Middle frontal gyrus (tissue), 1 donor: ENCODE results near the gene PLPP4.

Experiments used
- DNase-seq: peaks from one replicate; pipeline ENCODE4 v3.0.0-alpha.2; 2015; ENCODE audit warnings: low spot score; ENCODE audit errors: extremely low spot score

Gene PLPP4

GRCh38 chr10:120574981-120575380, 118.0 kb downstream of the PLPP4 start:
- DNase-seq: no peak

- no peak for DNase-seq
Measured at GRCh38 chr10:120575411-120575810, 118.4 kb downstream of the PLPP4 start.

- no peak for DNase-seq
Measured at GRCh38 chr10:120578134-120578533, 121.1 kb downstream of the PLPP4 start.

- DNase-seq: no peak
Measured at GRCh38 chr10:120578890-120579289, 121.9 kb downstream of the PLPP4 start.

DNA sequence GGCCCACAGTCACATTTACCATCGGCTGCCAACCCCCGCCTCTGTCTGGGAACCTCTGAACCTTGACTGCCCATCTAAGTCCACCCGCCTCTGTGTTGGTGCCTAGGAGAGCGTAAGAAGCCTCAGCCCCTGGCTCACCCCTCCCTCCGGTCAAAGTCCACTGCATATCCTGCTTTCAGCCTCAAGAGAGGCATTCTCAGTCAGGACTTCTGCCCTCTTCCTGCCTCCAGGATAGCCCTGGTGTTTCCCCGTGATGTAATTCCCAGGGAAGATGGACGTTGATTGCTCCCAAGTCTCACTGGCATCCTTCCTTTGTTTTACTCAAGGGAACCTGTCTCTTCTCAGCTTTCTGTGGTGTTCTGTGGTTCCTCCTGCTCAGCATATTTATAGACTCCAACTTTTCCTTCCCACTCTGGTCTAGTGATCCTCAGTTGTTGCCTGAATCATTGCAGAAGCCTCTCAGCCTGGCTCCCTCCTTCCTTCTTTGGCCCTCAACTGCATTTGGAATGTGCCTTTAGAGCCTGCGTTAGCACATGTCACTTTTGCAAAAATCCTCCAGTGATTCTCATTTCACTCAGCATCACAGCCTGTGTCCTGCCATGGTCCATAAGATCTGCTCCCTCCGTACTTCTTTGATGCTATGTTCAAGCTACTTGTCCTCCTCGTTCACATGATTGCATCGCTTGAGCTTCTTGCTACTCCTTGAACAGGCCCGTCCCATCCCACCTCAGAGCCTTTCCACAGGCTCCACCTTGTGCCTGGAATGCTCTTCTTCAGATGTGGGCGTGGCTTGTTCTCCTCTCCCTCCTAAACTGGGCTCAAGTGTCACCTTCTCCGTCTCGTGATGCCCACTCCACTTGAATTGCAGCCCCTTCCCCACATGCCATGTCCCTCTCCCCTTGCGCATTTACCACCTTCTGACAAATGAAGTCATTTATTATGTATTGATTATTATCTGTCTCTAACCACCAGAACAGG, 124.2 kb downstream of the PLPP4 start:
- no peak for DNase-seq

GRCh38 chr10:120582753-120583152, 125.7 kb downstream of the PLPP4 start:
- no peak for DNase-seq

DNA sequence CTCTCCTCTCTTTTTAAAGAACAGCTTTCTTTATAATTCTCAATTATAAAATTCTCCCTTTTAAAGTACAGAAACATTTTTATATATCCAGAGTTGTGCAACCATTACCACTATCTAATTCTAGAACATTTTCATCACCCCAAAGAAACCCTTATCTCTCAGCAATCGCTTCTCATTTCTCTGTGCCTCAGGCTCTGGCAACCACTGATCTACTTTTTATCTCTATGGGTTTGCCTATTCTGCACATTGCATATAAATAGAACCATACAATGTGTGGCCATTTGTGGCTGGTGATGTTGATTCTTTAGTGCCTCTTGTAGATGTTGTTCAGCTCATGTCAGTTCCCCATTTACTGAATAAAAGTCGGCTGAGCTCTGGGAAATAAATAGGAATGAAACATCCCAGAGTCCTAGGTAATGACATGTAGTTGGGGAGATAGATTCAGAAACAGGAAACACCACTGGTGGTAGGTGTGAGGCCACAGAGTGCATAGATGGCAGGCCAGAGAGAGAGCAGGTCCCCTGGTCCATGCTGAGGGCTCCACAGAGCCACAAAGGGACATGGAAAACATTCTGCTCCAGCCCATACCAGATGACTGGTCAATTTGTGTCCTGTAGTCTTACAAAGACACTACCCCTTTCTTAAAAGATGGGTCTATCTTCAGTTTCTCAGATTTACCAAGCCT, 126.5 kb downstream of the PLPP4 start:
- no peak for DNase-seq

GRCh38 chr10:120584786-120585185, 127.8 kb downstream of the PLPP4 start:
- no peak for DNase-seq

DNA sequence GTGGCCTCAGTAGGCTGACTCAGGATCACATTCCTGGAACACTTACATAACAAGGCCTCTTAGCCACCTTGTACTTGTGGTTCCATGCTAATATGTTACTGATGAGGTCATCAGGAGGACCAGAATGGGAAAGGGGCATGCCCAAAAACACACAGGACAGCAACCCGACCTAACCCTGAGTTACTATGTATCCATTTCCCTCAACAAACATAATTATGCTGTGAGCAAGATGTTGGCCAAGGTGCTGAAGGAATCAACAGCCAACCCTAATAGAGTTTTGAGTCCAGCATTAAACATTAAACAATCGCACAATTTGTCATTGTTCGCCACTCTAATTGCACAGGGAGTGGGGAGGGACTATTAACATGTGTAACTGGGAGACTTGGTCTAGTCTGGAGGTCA, 129.4 kb downstream of the PLPP4 start:
- DNase-seq: no peak

GRCh38 chr10:120587061-120587460, 130.0 kb downstream of the PLPP4 start:
- DNase-seq: no peak

- DNase-seq: no peak
Measured at GRCh38 chr10:120588311-120588710, 131.3 kb downstream of the PLPP4 start.

GRCh38 chr10:120593693-120594092, 136.7 kb downstream of the PLPP4 start:
- no peak for DNase-seq

- DNase-seq: no peak
Measured at GRCh38 chr10:120597902-120598301, 140.9 kb downstream of the PLPP4 start.

GRCh38 chr10:120598386-120598785, 141.4 kb downstream of the PLPP4 start:
- no peak for DNase-seq

- no peak for DNase-seq
Measured at GRCh38 chr10:120599200-120599724, 142.2 kb downstream of the PLPP4 start.

DNA sequence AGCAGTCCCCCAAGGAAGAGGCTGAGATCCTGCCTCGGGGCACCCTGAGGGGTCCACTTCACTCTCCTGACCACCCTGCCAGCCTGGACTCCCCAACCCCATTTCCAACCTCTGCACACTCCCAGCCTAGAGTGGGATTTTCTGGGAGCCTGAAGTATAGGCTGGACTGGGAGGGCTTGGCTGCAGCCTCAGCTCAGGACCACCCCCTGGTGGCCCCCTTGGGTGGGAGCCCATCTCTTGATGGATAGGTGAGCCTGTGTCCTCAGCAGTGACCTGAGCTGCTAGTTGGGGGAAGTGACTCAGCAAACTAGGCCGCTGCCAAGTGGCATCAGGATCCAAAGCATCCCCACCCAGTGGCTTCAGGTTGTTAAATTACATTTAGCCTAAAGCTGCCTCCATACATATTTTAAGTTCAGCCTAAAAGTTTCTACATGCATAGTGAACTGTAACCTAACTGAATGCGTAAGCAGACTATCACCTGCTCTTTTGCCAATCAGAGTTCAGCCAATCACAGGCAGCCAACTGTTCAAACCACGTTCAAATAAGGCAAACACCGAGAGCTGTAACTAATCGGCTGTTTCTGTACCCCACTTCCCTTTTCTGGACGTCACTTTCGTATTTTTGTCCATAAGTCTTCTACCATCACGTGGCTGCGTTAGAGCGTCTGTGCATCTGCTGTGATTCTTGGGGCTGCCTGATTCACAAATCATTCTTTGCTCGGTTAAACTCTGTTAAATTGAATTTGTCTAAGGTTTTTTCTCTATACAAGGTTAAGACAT, 144.0 kb downstream of the PLPP4 start:
- no peak for DNase-seq

DNA sequence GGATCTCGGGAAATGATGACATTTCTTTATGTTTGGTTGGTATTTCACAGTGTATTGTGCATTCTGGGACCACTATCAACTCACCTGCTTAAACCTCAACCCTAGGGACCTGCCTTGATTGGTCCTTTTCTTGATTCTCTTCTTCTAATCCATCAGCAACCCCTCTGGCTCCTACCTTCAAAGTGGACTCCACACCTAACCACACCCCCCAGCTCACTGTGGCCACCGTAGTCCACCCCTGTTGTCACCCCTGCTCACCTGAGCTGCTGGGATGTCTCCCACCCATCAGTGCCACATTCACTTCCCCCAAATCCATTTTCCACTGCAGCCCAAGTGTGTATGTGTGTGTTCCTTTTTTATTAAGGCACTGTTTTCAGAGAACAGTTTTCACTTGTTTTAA, 145.0 kb downstream of the PLPP4 start:
- no peak for DNase-seq

DNA sequence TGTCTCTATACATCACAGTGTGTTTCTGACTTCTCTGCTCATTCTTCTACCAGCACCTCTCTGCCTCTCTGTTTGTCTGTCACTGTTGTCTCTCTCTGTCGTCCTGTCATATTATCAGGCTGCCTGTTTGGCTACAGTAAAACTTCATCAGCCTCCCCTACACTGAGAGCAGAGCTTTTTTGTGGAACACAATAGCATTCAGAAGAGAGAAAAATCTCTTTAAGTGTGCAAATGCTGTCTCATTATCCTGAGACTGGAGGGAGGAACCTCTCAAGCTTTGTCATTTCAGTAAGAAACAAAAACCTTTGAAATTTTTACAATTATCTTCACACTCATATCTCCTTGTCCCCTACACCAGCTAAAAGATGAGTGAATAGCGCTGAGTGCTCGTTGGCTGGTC, 148.4 kb downstream of the PLPP4 start:
- DNase-seq: no peak

DNA sequence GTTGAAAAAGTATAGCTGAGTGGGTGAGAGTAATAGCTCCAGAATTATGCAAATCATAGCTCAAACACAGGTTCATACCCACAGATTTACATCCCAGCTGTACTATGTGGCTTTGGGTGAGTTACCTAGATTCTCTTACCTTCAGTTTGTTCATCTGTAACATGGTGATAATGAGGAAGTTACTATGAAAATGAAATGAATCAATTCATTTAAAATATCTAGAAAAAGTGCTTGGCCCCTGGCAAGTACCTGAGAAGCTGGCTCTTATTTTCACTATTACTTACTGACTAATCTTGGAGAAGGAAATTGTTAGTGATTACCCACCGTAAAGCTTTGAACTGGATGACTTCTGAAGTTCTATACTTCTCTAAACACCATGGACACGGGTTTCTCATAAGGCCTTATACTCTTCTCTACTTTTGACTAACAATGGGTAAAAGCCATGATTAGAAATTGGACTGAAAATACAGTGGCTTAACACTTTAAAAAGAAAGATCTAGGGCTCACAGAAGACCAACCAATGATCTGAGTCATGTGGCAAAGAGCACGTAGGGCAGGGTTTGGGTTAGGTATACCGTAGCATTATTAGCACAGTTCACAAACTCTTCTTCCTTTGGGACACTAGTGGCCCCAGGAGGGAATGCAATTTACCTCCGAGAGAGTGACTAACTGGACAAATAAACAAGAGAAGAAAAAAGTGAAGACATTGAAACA, 149.2 kb downstream of the PLPP4 start:
- no peak for DNase-seq

- DNase-seq: no peak
Measured at GRCh38 chr10:120607016-120607709, 150.1 kb downstream of the PLPP4 start.
